ENCODE results near the gene MMP14.
"Not testable (repeated sequence)": the region's sequence is repeated elsewhere in the genome, so short reads cannot be mapped to it uniquely, and the experiment has no call there.

Gene MMP14
- total RNA-seq, result 0 to 3.0 (median 0.63) reads per million in 9 experiments

DNA sequence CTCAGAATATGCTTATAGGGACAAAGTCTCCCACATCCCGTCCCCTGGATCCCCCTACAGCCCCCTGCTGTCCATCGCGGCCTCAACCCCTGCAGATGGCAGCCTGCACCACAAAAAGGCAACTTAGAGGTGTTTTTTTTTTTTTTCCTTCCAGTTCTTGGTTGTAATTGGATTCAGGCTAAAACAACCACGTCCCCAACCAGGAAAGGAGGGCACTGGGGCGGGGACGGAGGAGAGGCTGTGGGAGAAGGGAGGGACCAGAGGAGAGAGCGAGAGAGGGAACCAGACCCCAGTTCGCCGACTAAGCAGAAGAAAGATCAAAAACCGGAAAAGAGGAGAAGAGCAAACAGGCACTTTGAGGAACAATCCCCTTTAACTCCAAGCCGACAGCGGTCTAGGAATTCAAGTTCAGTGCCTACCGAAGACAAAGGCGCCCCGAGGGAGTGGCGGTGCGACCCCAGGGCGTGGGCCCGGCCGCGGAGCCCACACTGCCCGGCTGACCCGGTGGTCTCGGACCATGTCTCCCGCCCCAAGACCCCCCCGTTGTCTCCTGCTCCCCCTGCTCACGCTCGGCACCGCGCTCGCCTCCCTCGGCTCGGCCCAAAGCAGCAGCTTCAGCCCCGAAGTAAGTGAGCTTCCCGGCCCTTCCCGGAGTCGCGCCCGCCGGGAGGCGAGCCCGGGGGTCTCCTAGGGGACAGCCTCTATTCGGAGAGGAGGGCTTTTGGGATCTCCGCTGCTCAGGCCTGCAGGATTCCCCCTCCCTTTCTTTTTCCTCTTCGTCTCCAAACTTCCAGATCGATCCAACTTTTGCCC lies at the start of gene MMP14:
TSS of gene MMP14 (plus strand) at position 285 of the 813 bp plus-strand sequence. CDS start at position 518, 233 bp downstream.
- H3K9me3 Mint-ChIP-seq, result no peaks in the 10 kb centered on the region
- peaks cover 10 to 46% of the 10 kb centered on the region in 2 donors for H3K27me3 Mint-ChIP-seq
- H3K36me3 Mint-ChIP-seq (ENCODE audit: insufficient read depth), result peaks cover 28% of the 10 kb centered on the region
- peak within 1 kb of the TSS; percentile 54 to 64 for H3K4me3 Mint-ChIP-seq
- H3K27ac Mint-ChIP-seq, result peak within 1 kb of the TSS in 1 of 2 donors; percentile 30
- ATAC-seq (replicated peaks) (no peak), DNase-seq (no peak)
- peaks cover 1 to 8% of the 10 kb centered on the region in 2 donors for H3K4me1 Mint-ChIP-seq (ENCODE audit: low read depth in 2 of 2)

DNA sequence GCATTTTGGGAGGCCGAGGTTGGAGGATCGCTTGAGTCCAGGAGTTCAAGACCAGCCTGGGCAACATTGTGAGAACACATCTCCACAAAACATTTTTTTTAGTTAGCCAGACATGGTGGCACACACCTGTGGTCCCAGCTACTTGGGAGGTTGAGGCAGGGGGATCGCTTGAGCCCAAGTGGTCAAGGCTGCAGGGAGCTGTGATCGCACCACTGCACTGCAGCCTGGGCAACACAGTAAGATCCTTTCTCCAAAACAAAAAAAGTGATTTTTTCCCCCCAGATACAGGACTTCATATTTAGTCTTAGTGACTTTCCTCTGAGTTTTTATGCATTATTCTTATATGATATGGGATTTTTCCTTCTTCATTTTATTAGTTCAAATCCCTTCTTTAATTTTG lies 49.7 kb upstream of the MMP14 start:
- DNase-seq, result no peak
- H3K27ac Mint-ChIP-seq, result no peak overlapping the region
- H3K36me3 Mint-ChIP-seq (ENCODE audit: insufficient read depth), result no peaks in the 10 kb centered on the region
- peaks cover 0 to 17% of the 10 kb centered on the region in 2 donors for H3K27me3 Mint-ChIP-seq
- H3K4me3 Mint-ChIP-seq, result no peak overlapping the region
- H3K4me1 Mint-ChIP-seq (ENCODE audit: low read depth in 2 of 2), result no peaks in the 10 kb centered on the region
- ATAC-seq (replicated peaks), result no peak
- H3K9me3 Mint-ChIP-seq, result no peaks in the 10 kb centered on the region

DNA sequence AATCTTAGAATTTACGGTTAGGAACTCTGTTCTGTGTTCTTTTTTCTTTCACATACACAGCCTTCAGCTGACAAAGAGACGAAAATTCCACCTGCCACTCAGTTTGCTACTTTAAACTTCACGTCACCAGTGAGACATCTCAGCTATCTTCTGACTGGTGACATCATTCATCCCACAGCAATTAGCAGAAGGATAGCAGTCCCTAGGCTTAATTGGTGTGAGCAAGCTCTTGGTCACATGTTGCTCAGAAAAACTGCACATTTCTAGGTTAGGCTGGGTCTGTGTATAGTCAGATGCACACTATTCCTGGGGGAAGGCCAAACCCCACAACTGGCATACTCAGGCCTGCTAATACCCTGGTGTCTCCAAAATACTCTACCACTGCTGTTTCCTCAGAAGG lies 45.1 kb upstream of the MMP14 start:
- Mint-ChIP-seq H3K4me1 (ENCODE audit: low read depth in 2 of 2) (no peaks in the 10 kb centered on the region), H3K9me3 (no peaks in the 10 kb centered on the region), H3K4me3 (no peak overlapping the region), H3K36me3 (ENCODE audit: insufficient read depth) (no peaks in the 10 kb centered on the region), H3K27me3 (peaks cover 30 to 33% of the 10 kb centered on the region in 2 donors), H3K27ac (no peak overlapping the region)
- ATAC-seq (replicated peaks) (no peak), DNase-seq (no peak)

DNA sequence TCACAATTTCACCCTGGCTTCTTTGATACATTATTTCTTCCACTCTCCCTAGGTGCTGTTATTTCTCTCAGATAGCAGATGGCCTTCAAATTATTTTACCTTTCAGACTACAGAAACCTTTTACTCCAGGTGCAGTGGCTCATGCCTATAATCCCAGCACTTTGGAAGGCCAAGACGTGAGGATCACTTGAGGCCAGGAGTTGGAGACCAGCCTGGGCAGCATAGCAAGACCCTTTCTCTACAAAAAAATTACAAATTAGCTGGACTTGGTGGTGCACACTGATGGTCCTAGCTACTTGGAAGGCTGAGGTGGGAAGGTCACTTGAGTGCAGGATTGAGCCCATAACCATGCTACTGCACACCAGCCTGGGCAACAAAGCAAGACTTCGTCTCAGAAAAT lies 44.2 kb upstream of the MMP14 start:
- peaks cover 35 to 37% of the 10 kb centered on the region in 2 donors for H3K27me3 Mint-ChIP-seq
- H3K4me3 Mint-ChIP-seq, result no peak overlapping the region
- ATAC-seq (replicated peaks) (no peak), DNase-seq (no peak)
- no peaks in the 10 kb centered on the region for H3K36me3 Mint-ChIP-seq (ENCODE audit: insufficient read depth)
- no peaks in the 10 kb centered on the region for H3K9me3 Mint-ChIP-seq
- no peak overlapping the region for H3K27ac Mint-ChIP-seq
- H3K4me1 Mint-ChIP-seq (ENCODE audit: low read depth in 2 of 2), result no peaks in the 10 kb centered on the region

DNA sequence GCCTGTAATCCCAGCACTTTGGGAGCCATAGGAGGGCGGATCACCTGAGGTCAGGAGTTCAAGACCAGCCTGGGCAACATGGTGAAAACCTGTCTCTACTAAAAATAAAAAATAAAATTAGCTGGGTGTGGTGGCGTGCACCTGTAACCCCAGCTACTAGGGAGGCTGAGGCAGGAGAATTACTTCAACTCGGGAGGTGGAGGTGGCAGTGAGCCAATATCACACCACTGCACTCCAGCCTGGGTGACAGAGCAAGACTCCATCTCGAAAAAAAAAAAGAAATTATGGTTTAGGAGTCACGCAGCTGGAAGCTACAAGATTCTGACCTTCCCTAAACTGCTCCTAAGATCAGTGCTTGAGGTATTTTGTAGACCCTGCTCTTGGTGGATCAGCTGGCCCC lies 42.8 kb upstream of the MMP14 start:
- not testable (repeated sequence) for H3K36me3 Mint-ChIP-seq (ENCODE audit: insufficient read depth); H3K4me3 Mint-ChIP-seq; ATAC-seq (replicated peaks); H3K27ac Mint-ChIP-seq; H3K4me1 Mint-ChIP-seq (ENCODE audit: low read depth in 2 of 2); H3K9me3 Mint-ChIP-seq; DNase-seq
- H3K27me3 Mint-ChIP-seq, result peaks cover 49 to 51% of the 10 kb centered on the region in 2 donors

DNA sequence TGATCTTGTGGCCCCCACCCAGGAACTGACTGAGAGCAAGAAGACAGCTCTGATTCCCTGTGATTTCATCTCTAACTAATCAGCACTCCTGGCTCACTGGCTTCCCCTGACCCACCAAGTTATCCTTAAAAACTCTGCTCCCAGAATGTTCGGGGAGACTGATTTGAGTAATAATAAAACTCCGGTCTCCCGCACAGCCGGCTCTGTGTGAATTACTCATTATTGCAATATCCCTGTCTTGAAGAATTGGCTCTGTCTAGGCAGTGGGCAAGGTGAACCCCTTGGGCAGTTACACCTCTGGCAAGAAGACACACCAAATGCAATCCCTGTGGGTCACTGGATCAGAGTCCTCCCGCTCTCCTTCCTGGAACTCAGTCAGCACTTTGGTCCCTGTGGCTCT lies 42.4 kb upstream of the MMP14 start:
- Mint-ChIP-seq H3K36me3 (ENCODE audit: insufficient read depth) (no peaks in the 10 kb centered on the region), H3K27me3 (peaks cover 53 to 56% of the 10 kb centered on the region in 2 donors), H3K9me3 (no peaks in the 10 kb centered on the region), H3K4me1 (ENCODE audit: low read depth in 2 of 2) (no peaks in the 10 kb centered on the region), H3K27ac (no peak overlapping the region), H3K4me3 (no peak overlapping the region)
- DNase-seq (no peak), ATAC-seq (replicated peaks) (no peak)

DNA sequence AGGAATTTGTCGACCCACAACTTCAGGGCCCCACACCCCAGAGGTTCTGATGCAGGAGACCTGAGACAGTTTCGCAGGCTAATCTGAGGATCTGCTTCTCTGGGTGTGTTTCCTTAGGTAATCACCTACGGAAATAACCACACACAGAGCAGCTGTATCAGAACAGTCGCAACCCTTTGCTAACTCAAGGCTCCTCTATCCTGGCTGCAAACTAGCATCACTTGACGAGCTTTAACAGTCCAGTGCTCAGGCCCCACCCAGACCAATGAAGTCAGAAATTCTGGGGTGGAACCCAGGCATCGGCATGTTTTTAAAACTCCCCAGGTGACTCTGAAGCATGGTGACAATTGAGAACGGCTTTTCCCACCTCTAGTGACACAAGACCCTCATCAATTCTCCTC lies 41.8 kb upstream of the MMP14 start:
- Mint-ChIP-seq H3K9me3 (no peaks in the 10 kb centered on the region), H3K27ac (no peak overlapping the region), H3K36me3 (ENCODE audit: insufficient read depth) (no peaks in the 10 kb centered on the region), H3K4me1 (ENCODE audit: low read depth in 2 of 2) (no peaks in the 10 kb centered on the region), H3K4me3 (no peak overlapping the region), H3K27me3 (peaks cover 58 to 61% of the 10 kb centered on the region in 2 donors)
- DNase-seq (no peak), ATAC-seq (replicated peaks) (no peak)

DNA sequence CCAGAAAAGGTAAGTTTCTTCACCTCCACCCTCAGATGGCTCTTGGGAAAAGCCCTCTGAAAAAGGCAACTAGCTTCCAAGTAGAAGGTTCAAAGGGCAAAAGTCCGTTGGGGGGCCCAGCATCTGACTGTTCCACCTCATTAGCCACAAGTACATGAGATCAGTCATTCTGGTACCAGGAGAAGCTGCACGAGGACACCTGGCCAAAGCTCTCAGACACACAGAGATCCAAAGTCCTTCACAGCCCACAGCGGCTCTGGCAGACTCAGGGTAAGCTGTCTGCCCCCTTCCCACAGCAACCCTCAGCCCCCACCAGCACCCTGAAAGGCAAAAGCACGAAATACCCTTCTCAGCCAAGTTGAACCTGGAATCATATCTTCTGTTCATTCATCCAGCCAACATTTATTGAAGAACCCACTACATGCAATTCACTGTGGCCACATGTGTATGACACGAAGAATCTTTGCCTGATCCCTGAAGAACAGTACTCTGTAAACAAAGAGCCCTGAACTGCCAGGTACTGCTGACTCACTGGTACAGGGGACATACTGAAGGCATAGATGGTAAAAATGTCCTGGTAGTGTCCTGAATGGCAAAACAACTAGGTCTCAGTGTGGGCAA lies 40.2 kb upstream of the MMP14 start:
- no peaks in the 10 kb centered on the region for H3K4me1 Mint-ChIP-seq (ENCODE audit: low read depth in 2 of 2)
- ATAC-seq (replicated peaks) (no peak), DNase-seq (no peak)
- H3K9me3 Mint-ChIP-seq, result no peaks in the 10 kb centered on the region
- H3K27ac Mint-ChIP-seq, result no peak overlapping the region
- H3K27me3 Mint-ChIP-seq, result peaks cover 75% of the 10 kb centered on the region in 2 donors
- H3K36me3 Mint-ChIP-seq (ENCODE audit: insufficient read depth), result no peaks in the 10 kb centered on the region
- no peak overlapping the region for H3K4me3 Mint-ChIP-seq

DNA sequence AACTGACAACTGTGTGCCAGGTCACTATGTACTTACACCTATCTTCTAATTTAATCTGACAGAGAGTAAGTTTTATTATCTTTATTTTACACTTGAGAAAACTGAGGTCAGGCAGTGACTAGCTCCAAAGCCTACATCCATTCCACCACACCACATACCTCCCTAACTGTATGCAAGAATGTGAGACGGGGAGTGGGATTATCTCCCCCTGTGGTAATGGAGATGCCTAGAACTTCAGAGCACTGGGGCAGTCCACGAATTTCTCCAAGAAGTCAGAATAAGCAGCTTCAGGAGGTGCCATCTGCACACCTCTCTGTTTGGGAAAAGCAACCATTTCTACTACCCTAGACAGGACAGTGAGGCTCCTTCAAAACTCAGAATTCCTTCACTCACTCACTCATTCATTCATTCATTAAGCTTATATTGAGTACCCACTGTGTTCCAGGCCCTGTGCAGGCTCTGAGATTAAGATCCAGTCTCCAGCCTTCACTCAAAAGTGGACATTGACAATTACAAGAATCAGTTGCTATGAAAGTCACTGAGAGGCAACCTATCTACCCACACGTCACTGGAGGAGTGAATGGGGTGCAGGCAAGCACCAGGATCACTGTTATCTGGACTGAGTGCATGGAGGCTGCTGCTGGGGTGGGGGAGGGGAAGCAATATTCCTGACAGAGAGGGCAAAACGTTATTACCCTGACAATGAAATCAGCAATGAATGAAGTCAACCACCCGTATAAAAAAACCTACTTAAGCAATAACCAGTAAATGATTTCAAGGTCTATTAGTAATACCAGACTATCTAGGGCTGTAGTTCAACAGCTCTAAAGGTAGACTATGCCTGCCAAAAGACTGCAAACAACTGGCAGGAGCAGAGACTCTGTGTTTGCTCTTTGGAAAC lies 39.1 kb upstream of the MMP14 start:
- Mint-ChIP-seq H3K27ac (no peak overlapping the region), H3K27me3 (peaks cover 85% of the 10 kb centered on the region in 2 donors), H3K4me3 (no peak overlapping the region), H3K9me3 (no peaks in the 10 kb centered on the region), H3K4me1 (ENCODE audit: low read depth in 2 of 2) (no peaks in the 10 kb centered on the region), H3K36me3 (ENCODE audit: insufficient read depth) (no peaks in the 10 kb centered on the region)
- DNase-seq, result no peak
- ATAC-seq (replicated peaks), result no peak

DNA sequence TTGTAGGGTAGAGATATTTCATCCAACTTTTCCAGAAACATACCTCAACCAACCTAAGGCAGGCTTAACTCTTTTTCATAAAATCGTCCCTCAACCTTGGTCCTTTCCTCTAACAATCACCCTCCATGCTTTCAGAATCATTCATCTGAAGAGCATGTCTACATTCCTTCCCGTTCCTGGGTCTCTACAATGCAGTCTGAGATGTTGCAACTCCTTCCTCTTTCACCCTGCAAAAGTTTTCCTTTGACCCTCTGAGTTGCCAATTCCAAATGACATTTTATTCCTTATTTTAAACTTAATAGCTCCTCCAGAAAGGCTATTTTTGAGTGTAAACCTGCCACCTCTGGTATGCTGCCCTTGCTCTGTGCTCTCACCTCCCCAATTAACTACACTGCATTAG lies 37.9 kb upstream of the MMP14 start:
- H3K27ac Mint-ChIP-seq, result no peak overlapping the region
- H3K4me1 Mint-ChIP-seq (ENCODE audit: low read depth in 2 of 2), result no peaks in the 10 kb centered on the region
- DNase-seq, result no peak
- H3K27me3 Mint-ChIP-seq, result peaks cover 92 to 98% of the 10 kb centered on the region in 2 donors
- no peak for ATAC-seq (replicated peaks)
- H3K36me3 Mint-ChIP-seq (ENCODE audit: insufficient read depth), result no peaks in the 10 kb centered on the region
- H3K9me3 Mint-ChIP-seq, result no peaks in the 10 kb centered on the region
- H3K4me3 Mint-ChIP-seq, result no peak overlapping the region

DNA sequence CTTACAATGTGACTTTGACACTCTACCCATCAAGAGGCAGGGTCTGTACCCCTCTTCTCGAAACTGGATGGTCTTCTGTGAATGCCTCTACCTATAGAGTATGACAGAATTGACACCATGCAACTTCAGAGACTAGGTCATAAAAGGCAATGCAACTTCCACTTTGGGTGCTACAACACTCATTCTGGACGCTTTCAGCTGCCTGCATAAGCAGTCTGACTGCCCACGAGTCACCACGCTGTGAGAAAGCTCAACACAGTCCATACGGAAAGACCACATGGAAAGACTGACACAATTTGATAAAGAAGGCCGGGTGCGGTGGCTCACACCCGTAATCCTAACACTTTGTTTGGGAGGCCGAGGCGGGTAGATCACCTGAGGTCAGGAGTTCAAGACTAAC lies 36.0 kb upstream of the MMP14 start:
- ATAC-seq (replicated peaks) (no peak), DNase-seq (no peak)
- no peaks in the 10 kb centered on the region for H3K36me3 Mint-ChIP-seq (ENCODE audit: insufficient read depth)
- H3K4me1 Mint-ChIP-seq (ENCODE audit: low read depth in 2 of 2), result no peaks in the 10 kb centered on the region
- no peaks in the 10 kb centered on the region for H3K9me3 Mint-ChIP-seq
- H3K27me3 Mint-ChIP-seq, result peaks cover 94 to 99% of the 10 kb centered on the region in 2 donors
- no peak overlapping the region for H3K4me3 Mint-ChIP-seq
- no peak overlapping the region for H3K27ac Mint-ChIP-seq

DNA sequence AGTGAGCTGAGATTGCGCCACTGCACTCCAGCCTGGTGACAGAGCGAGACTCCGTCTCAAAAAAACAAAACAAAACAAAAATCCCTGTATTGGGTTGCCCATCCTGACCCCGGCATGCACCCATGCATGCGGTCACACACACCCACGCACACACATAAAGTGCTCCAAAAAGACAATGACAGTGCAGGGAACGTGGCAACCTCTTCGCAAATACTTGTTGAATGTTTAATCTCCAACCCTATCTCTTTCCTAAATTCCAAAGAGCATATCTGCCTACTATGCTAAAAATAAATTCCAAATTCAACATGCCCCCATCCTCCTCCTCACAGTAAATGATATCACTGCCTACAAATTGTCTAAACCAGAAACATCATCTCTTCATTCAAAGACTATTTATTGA lies 34.7 kb upstream of the MMP14 start:
- no peaks in the 10 kb centered on the region for H3K4me1 Mint-ChIP-seq (ENCODE audit: low read depth in 2 of 2)
- no peak overlapping the region for H3K4me3 Mint-ChIP-seq
- DNase-seq (no peak), ATAC-seq (replicated peaks) (no peak)
- no peak overlapping the region for H3K27ac Mint-ChIP-seq
- H3K9me3 Mint-ChIP-seq, result no peaks in the 10 kb centered on the region
- H3K36me3 Mint-ChIP-seq (ENCODE audit: insufficient read depth), result no peaks in the 10 kb centered on the region
- peaks cover 84 to 97% of the 10 kb centered on the region in 2 donors for H3K27me3 Mint-ChIP-seq

DNA sequence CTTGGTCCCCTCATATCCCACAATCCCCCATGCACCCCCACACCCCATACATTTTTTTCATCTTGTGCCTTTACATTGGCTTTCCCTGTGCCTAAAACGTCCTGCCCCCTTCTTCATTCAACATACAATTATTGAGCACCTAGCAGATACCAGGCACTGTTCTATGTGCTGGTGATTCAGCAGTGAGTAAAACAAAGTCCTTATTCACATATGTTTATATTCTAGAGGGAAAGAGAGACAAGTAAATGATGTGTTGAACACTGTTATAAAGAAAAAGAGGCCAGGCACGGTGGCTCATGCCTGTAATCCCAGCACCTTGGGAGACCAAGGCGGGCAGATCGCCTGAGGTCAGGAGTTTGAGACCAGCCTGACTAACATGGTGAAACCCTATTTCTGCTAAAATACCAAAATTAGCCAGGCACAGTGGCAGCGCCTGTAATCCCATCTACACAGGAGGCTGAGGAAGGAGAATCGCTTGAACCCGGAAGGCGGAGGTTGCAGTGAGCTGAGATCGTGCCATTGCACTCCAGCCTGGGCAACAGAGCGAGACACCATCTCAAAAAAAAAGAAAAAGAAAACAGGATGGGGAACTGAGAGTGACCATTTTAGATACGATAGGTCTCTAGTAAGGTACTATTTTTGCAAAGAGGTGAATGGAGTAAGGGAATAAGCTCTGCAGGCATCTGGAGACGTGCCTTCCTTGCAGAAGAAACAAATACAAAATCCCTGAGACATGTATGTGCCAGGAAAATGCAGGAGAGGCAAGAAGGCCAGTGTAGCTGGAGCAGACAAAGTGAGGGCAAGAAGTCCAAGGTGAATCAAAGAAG lies 33.3 kb upstream of the MMP14 start:
- DNase-seq (no peak), ATAC-seq (replicated peaks) (no peak)
- Mint-ChIP-seq H3K27me3 (peaks cover 82 to 95% of the 10 kb centered on the region in 2 donors), H3K4me3 (no peak overlapping the region), H3K4me1 (ENCODE audit: low read depth in 2 of 2) (no peaks in the 10 kb centered on the region), H3K36me3 (ENCODE audit: insufficient read depth) (no peaks in the 10 kb centered on the region), H3K9me3 (no peaks in the 10 kb centered on the region), H3K27ac (no peak overlapping the region)
